ENCODE results near the gene CCDC50.

DNA sequence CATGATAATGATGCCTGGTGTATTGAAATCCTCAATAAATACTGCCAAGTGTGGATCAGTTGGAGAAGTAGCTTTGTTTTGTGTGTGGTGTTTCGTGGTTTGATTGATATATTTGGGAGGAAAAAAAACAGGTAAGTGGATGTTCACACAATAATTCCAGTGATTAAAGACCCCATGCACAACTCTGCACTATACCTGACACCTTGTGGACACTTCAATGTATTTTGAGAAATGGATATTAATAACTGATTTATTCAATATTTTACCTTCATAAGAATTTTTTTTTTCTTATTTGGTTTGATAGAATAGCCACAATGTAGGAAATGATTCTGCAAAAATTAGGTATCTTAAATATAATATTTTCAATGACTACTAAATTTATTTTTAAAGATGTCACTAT is 69.4 kb downstream of the CCDC50 start:
- TF ChIP-seq, protein P1, sequence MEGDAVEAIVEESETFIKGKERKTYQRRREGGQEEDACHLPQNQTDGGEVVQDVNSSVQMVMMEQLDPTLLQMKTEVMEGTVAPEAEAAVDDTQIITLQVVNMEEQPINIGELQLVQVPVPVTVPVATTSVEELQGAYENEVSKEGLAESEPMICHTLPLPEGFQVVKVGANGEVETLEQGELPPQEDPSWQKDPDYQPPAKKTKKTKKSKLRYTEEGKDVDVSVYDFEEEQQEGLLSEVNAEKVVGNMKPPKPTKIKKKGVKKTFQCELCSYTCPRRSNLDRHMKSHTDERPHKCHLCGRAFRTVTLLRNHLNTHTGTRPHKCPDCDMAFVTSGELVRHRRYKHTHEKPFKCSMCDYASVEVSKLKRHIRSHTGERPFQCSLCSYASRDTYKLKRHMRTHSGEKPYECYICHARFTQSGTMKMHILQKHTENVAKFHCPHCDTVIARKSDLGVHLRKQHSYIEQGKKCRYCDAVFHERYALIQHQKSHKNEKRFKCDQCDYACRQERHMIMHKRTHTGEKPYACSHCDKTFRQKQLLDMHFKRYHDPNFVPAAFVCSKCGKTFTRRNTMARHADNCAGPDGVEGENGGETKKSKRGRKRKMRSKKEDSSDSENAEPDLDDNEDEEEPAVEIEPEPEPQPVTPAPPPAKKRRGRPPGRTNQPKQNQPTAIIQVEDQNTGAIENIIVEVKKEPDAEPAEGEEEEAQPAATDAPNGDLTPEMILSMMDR (IDR thresholded peaks at IDR 0.05; ENCODE audit: borderline replicate concordance, extremely low read depth, low read length, poor library complexity, severe bottlenecking) = no peak
- no peak for TF ChIP-seq EZH2 (IDR thresholded peaks at IDR 0.05; ENCODE audit: borderline replicate concordance, low read depth, low read length, severe bottlenecking)
